Activated CD4-positive, alpha-beta T cell treated with anti-CD3 and anti-CD28 coated beads for 1 hour (primary cell): ENCODE results near the gene CSNK2A3.
"Not testable (repeated sequence)": the region's sequence is repeated elsewhere in the genome, so short reads cannot be mapped to it uniquely, and the experiment has no call there.

ENCODE experiments used
- DNase-seq: peaks from one replicate; pipeline ENCODE4 v3.0.0-alpha.2; 2020

Gene CSNK2A3

DNA sequence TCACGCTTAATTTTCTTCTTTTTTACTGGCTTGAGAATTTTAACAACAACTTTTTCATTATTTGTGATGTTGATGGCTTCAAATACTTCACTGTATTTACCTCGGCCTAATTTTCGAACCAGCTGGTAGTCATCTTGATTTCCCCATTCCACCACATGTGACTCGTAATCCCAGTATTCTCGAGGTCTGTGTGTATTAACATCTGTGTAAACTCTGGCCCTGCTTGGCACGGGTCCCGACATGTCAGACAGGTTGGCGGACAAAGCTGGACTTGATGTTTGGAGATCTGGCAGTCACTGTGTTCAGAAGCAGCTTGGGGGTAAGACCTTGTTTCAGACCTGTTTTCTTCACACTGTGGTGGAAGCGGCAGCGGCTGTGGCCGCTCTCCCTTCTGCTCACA, at the start of gene CSNK2A3:
Gene CSNK2A3, minus strand, starts transcription at position 373 of the 400 bp plus-strand sequence. Its CDS starts 131 bp downstream, at position 242.
- DNase-seq = not testable (repeated sequence)

DNA sequence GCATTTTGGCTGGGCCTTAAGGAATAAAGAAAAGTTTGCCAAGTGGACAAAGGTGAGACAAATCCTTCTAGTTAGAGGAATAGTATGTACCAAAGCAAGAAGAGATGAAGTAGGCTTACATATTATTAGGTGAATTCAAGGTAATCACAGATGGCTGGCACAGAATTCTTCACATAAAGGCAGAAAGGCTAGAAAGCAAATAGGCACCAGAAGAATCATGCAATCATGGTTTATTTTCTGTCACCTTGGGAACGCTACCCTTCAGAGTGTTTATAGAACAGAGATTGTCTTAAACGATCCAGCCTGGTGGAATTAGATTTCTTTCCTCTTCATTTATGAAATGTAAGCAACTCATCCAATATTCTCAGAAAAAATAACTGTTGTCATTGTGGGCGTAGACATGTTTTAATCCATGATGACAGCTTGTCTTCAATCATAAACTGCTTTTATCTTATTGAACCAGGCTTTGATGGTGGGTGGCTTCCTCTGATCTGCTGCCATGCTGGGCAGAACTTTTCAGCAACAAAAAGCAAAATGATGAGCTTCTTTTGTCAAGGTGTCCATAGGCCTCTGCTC, 49.0 kb upstream of the CSNK2A3 start:
- DNase-seq = no peak

DNA sequence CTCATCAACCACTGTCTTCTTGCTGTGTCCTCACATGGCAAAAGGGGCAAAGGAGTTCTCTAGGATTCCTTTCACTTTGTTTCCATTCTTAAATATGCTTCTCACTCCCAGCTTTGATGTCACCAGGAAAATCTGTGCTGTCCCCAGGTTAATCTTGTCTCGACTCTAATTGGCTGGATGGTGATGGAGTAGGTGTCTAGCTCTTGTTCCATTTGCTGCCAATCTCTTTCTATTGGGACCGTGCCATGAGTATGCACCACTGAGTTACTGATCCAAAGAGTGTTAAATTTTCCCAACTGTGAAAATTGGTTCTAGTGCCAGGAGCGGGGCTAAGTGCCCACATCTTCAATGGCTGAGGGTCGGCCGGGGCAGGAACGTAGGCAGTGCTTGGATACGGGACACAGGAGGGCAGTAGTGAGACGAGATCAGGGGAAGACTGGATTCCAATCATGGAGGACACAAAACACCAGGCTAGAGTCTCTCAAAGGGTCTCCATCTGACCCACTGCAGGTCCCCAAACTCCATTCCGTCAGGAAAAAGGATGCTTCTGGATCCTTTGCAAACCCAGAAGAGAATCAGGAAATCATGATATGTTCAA, 47.7 kb upstream of the CSNK2A3 start:
- no peak for DNase-seq

DNA sequence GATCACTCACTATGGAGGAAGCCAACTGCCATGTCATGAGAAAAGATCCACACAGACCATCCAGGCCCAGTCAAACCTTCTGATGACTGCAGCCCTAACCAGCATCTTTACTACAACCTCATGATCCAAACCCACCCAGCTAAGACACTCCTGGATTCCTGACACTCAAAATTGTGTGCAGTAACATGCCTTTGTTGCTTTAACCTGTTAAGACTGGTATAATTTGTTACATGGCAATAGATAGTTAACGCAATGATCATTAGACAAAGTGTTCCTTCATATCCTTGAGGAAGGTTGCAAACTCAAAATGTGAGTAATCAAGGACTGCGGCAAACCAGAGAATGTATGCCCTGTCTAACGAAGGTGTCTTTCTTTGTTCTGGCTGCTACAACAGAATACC, 47.1 kb upstream of the CSNK2A3 start:
- no peak for DNase-seq

DNA sequence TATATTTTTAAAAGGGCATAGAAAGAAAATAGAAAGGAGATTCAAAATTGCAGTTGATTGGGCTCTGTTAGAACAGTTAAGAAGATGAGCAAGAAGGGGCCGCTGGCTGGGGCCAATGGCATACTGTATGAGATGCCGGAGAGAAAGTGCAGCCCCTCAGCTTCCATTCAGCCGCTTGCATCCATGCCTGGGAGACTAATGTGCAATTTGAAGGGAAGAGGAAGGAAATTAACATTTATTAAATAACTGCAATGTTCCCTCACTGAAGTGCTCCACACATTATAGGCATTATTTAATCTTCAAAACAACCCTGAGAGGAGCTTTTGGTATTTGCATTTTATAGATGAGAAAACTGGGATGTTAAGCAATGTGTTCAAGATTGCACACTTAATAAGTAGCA, 44.7 kb upstream of the CSNK2A3 start:
- no peak for DNase-seq

DNA sequence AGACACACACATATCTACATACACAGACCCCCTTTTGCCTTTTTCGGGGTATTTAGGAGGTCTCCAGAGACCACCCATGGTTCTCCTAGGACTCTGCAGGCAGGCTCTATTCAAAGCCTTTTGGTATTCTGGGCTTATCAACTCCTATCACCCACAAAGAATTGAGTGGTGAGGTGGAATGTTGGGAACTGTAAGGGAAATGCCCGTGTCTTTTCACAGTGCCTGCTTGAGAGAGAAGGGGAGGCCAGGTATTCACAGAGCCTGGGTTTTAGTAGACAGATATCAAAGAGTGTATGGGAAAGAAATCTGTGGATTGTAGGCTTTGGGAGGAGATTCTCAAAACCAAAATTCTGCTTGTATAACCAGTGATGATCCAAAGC, 44.0 kb upstream of the CSNK2A3 start:
- no peak for DNase-seq

DNA sequence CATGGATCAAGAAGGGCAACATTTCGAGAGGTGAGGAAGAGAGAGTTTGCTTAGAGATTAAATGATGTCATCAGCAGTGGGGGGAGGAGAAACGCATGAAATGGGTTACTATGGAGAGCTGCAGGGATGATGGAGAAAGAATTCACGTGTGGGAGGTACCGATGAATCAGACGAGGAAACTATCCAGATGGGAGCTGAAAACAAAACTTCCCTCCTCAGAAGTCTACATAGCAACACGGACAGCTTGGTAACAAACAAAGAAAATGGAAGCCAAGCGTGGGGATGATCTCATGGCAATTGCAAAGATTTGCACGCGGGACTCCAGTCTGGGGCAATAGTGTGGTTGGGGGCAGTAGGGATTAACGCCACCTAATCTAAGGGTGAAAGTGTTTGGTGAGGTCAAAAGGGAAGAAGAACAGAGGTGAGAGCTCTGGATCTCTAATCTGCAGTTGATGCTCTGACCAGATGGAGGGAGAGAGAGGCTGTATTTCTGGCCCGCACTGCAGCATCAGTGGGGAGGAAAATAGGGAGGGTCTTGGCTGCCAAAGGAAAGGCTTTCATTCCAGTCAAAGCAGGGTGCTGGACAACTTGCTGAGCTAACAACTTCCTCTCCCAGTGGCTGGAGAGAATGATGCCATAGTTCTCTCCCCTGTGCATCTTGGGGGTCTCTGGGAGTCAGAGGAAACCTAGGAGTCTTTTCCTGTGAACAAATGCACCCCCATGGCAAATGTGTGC, 43.4 kb upstream of the CSNK2A3 start:
- no peak for DNase-seq

DNA sequence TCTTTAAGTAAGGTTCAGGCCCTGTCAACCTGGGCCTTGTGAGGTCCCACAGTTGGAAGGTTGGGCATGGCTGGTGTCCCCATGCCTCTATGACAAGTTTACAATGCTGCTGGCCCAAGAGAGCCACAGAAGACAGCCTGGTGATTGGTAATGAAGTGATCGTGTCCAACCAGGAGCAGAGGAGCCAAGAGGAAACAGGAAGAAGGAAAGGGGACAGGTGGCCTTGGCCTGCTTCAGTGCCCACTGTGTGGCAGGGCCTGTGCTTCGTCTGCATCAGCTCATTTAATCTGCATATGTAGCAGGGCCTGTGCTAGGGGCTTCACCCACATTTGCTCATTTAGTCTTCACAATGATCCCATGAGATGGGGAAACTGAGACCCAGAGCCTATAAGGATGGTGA, 42.1 kb upstream of the CSNK2A3 start:
- no peak for DNase-seq

DNA sequence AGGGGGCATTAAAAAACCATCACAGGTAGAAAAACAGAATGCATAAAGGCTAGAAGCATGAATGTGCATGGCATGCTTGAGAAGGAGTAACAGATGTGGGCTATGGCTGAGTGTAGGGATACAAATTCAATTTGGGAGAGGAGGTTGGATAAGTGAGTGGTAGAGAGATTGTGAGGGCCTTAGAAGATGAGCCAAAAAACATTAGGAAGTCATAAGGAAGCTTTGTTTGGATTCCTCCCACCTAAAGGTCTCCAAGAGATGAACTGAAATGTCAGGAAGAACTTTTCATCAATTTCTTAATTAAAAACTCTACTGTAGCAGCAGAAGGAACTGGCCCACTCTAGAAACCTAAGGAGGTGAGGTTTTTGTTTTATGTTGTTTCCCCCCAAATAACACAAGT, 41.2 kb upstream of the CSNK2A3 start:
- no peak for DNase-seq

DNA sequence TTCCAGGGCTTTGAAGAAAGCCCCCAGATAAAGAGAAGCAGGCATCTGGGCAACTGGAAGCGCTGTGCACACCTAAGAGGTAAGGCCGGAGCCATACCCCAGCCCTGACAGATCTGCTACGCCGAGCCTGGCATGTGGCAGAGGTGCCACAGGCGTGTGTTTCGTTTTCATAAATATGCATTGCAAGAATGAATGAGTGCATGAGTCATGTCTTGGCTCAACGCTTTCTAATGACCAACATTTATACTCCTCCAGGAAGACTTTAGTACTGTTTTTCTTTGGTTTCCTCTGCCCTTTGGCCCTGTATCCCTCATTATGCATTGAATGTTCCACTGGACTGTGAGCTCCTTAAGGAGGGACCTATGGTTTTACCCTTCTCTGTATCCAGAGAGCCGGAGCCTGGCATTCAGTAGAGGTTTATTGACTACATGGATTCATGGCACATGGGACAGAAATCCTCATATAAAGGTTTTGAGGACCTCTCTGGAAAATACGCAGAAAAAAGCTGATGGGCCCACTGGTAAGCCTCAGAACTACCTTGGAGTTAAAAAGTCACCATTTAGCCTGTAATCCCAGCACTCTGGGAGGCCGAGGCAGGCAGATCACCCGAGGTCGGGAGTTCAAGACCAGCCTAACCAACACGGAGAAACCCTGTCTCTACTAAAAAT, 38.9 kb upstream of the CSNK2A3 start:
- no peak for DNase-seq

DNA sequence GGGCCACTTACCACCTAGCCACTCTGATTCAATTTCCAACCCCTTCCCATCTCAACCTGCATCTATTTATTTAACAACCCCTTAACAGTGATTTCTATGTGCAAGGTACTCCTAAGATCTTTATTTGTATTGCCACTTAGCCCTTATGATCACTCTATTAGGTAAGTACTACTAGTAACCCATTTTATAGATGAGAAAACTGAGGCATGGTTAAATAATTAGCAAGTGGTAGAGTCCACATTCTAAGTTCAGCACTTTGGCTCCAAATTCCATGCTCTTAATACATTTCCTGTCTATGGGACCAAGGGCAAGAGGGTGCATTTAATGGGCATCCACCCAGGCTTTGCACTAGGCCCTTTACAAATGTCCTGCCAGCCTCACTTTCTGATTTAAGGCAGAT, 38.1 kb upstream of the CSNK2A3 start:
- no peak for DNase-seq

DNA sequence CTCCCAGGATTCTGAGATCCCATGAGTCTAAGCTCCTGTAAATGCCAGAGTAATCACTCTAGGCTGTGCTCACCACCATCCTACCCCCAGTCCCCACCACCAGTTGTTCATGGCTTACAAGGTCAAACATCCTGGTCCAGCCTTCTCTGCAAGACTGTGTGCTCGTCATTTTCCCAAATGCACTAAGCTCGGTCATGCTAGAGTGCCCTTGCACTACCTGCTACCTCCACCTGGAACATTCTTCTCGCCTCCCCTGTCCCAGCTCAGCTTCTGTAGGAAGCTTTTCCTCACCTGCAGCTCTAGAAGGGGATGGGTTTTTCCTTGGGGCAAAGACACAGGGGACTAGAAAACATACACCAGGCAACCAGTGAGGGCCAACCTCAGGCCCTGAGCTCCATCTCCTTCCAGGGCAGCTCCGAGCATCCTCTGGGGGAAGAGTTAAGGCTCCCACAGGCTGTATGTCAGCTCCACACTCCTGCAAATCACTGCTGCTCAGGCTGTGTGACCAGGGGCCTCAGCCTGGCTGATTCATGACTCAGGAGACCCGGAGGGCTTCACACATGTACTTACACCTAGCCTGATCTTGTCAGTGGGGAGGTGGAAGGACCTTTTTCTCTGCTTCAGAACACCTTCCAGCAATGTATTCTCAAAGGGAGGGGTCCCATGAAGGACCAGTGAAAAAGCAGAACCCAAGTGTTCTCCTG, 37.2 kb upstream of the CSNK2A3 start:
- no peak for DNase-seq

DNA sequence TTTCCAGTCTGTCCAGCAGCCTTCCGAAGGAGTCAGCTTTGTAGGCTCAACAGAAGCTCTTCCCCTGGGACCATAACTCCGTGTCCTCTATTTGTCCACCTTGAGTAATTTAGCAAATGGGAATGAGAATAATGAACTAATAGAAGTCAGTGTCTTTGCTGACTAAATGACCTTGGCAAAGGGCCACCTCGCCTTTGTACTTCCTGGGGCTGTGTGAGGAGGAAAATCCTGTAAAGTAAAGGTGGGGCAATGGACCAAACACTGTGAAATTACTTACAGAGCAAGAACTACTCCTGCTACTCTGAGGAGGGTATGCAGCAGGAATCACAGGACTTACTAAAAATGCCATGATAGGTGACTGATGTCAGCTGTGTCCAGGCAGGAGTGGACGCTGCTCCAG, 36.2 kb upstream of the CSNK2A3 start:
- DNase-seq = no peak

DNA sequence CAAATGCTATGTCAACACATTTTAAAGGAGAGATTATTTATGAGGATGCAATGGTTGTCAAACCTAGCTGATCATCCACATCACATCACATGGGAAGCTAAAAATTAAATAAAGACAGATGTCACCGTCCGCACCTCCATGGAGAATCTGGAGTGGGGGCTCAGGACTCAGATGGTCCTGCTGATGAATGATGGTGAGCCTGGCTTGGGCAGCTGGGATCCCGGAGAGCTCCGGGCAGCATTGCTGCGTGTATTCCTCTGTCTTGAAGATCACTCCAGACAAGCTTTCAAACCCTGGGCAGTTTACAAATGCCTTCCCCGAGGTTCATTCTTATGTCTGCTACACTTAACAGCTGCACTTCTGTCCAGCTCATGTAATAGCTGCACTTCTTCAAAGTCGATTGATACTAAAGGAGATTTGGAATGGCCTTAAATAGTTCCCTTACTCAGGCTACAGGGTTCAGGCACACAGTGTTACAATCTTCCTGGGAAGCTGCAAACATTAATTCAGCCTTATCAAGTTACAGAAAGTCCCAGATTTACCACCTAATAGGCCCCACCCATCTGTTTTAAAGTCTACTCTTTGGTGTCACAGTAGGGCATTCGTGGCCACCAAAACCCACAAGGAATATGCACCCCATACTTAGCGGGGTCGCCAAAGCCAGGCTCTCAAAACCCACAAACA, 34.7 kb upstream of the CSNK2A3 start:
- DNase-seq = no peak

DNA sequence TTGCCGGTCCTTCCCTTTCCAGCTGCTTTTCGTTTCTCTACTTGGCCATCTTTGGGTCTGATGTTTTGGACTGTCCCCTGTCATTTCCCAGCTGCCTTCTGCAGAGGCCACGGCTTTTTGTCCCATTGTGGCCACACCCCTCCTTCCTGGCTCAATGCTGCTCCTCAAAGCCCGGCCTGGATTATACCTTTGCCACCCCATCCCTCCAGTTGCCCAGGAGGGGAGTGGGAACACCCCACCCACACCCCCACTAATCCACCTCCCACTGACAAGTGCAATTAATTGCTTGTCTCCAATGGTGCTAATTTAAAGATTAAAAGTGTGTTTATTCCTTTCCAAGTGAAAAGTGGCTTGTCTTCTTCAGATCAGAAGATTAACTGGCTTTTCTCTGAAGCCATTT, 34.2 kb upstream of the CSNK2A3 start:
- DNase-seq = no peak

DNA sequence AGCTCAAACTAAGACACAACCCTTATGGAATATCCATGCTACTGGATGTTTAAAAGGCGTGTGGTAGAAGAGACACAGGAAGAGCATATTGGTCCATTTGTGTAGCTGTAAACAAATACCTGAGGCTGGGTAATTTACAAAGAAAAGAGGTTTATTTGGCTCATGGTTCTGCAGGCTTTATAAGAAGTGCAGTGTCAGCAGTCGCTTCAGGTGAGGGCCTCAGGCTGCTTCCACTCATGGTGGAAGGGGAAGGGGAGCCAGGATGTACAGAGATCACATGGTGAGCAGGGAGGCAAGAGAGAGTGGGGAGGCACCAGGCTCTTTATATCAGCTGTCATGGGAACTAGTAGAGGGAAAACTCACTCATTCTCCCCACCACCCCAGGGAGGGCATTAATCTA, 31.8 kb upstream of the CSNK2A3 start:
- DNase-seq = no peak

DNA sequence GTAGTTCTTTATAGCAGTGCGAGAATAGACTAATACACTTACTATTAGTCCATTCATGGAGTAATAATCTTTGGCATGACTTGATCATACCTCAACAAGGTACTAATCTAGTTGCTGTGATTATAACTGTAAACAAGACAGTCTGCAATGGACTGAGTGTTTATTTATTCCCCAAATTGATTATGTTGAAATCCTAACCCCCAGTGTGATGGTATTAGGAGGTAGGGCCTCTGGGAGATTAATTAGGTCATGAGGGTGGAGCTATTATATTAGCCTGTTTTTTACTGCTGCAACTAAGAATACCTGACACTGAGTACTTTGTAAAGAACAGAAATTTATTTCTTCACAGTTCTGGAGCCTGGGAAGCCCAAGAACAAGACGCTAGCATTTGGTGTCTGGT, 30.9 kb upstream of the CSNK2A3 start:
- no peak for DNase-seq

DNA sequence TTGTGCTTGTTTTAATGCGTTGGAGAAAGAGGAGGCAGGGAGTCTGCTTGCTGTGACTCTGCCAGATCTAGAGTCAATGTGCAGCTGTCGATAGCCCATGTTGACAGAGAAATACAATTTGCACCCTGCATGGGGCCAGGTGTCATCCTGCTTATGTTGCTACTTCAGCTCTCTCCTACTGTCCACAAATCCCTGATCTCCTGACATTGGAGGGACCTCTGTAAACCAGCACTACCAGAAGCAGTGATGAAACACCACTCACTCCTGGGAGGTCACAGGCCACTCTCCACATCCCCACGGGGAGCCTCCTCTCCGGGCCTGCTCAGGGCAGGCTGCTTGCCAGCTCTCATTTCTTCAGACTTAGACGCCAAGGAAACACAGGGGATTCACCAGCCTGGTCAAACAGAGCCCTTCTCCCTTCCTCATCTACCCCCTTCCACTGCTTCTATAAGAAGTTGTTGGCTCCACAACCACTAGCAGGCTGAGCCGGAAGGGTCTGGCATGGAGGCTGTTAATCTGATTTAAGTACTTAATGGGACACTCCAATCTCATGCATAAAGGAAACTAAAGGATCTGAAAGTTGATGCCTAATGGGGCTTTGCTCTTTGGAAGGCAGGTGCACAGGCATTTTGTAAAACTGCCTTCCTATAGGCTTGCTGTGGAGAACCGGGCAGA, 29.9 kb upstream of the CSNK2A3 start:
- no peak for DNase-seq

DNA sequence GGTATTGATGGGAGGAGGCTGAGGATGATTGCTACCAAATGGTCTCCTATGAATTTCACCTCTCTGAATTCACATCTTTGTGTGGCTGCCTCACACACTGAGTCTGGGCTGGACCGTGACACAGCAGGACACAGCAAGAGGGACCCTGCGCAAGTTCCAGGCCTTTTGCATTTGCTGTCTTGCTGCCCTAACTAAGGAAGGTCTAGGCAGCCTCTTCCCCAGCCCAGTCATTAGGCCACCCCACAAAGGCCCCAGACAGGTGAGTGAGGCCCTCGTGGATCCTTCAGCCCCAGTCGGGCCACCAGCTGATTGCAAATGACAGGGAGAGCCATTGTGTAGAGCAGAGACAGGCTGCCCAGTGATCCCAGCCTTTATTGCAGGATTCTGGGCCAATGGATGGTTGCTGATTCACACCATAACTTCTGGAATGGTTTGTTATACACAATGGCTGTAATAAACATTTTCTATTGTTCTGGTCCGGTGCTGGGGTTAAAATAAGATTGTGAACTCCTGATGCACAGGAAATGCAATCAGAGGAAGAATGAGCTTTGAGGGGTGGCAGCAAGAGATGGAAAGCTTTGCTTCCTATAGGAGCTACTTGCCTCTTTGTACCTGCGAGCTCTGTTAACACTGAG, 28.5 kb upstream of the CSNK2A3 start:
- DNase-seq = no peak

DNA sequence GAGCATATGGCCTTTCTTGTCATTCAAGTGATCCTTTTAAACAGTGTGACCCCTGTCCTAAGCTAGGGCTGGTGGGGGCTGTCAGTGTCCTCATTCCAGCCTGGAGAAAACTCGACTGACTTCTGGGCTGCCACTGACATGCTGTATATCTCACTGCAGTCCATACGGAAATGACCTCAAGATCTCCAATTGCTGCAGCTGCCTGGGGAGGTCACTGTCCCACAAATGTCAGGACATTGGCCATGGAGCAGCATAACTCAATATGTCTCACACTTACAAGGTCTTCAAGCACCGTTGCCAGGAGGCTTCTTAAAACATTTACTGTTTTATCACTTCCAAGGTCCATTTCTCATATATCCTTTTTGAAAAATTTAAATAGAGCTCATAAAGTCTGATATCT, 27.8 kb upstream of the CSNK2A3 start:
- DNase-seq = no peak

DNA sequence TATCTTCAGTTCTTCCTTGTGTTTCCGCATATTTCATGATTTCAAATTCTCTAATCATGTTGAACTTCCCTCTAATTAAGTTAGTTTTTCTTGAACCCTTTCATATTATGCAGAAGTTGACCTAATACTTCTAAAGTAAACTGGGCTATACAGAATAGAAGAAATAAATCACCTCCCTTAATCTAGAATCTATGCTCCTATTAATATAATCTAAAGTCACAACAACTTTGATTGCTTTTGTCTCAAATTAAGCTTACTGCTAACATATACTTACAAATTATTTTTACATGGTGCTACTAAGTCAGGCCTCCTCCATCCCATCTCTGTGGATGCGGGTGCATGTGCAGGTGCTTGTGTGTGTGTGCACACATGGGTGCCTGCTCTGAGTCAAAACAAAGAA, 27.3 kb upstream of the CSNK2A3 start:
- DNase-seq = no peak

DNA sequence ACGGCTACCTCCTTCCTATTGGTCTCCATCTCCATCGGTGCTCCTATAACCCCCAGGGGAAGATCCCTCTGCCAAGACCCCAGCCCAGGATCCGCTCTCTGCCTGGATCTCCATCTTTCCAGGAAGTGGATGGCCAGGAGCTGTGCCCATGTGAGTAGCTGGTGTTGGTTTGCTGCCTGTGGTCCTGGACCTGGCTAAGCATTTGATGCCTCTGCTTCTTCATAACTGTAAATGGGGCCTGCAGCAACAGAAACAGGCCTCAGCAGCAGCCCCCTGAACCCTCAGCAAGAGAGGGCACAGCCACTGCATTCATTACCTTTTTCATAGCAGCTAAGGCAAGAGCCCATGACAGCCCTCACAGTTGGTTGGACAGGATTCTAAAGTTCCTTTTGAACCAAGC, 26.6 kb upstream of the CSNK2A3 start:
- no peak for DNase-seq
